Sigmoid colon (tissue), 4 donors: ENCODE data around the gene FEV.

Experiments
- EP300 ChIP-seq, 4 donors: sonication (generic); formaldehyde crosslinking; IDR thresholded peaks; one replicate each; pipeline ENCODE4 v1.6.1; 2017; ENCODE audit warnings: antibody characterized with exemption in 4 of 4
- POLR2A ChIP-seq, 2 donors: fragments of 450-650 bp; IDR thresholded peaks; one replicate each; pipeline ENCODE4 v1.6.1; 2016; ENCODE audit warnings: antibody characterized with exemption in 2 of 2, mild to moderate bottlenecking in 2 of 2, moderate library complexity in 2 of 2
- TF ChIP-seq, protein P1 (sequence below), 4 experiments: fragments of 450-650 bp in 3 of 4; fragments of 200-600 bp in 1 of 4; IDR thresholded peaks; one replicate each; pipeline ENCODE4 v1.5.1; 2016 to 2019; ENCODE audit warnings: antibody characterized with exemption in 4 of 4, mild to moderate bottlenecking in 3 of 4, moderate library complexity in 2 of 4

DNA sequence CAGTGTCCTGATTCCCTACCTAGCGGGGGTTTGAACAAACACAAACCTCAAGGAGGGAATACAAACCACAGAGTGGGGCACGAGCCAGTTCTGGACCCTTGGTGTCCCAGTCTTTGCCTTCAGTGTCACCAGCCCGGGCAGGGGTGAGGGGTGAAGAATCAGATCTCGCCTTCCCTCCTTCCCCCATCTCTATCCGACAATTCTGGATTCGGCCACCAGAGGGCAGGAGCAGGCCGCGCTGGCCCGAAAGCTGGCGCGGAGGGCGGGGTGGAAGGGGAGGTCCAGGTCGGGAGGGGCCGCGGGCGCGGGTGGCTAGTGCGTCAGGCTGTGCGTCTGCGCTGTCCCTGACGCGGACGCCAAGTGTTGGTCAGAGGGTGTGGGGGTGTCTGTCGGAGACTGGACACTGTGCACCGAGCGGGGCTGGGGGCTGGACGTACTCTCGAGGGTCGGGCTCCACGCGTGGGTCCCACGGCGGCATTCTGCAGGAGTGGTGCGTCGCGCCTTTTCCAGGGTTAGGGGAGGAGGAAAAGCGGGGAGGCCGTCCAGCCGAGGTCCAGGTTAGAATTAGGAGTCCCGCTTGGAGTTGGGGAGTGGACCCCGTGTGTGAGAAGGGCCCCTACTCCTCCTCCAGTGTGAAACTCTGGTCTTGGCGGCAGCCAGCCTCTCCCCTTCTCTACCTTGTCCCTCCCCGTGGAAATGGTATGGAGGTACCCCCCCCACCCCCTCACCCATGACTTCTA, 11.2 kb upstream of the FEV start:
- TF ChIP-seq EP300 (IDR thresholded peaks at IDR 0.05) (no peak), POLR2A (IDR thresholded peaks at IDR 0.05) (peak in 1 of 2 donors; percentile 63)
- TF ChIP-seq, protein P1, sequence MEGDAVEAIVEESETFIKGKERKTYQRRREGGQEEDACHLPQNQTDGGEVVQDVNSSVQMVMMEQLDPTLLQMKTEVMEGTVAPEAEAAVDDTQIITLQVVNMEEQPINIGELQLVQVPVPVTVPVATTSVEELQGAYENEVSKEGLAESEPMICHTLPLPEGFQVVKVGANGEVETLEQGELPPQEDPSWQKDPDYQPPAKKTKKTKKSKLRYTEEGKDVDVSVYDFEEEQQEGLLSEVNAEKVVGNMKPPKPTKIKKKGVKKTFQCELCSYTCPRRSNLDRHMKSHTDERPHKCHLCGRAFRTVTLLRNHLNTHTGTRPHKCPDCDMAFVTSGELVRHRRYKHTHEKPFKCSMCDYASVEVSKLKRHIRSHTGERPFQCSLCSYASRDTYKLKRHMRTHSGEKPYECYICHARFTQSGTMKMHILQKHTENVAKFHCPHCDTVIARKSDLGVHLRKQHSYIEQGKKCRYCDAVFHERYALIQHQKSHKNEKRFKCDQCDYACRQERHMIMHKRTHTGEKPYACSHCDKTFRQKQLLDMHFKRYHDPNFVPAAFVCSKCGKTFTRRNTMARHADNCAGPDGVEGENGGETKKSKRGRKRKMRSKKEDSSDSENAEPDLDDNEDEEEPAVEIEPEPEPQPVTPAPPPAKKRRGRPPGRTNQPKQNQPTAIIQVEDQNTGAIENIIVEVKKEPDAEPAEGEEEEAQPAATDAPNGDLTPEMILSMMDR (IDR thresholded peaks at IDR 0.05), result peak; percentile 71 to 89 (median 86)
